GM21447 (cell line): ENCODE measurements around the gene APBA2.

Experiments used
- ATAC-seq: cut with Tn5 transposase; IDR thresholded peaks from one replicate; pipeline ENCODE4 v1.9.1; 2021; ENCODE audit not compliant: unreplicated experiment

APBA2 gene

GRCh38 chr15:28980709-28981350 lies 95.1 kb downstream of the APBA2 start:
- ATAC-seq: no peak

- no peak for ATAC-seq
These were observed 95.6 kb downstream of the APBA2 start for GRCh38 chr15:28981351-28981720.

- no peak for ATAC-seq
These were observed 96.1 kb downstream of the APBA2 start for GRCh38 chr15:28981921-28982320.

GRCh38 chr15:28982886-28983285 lies 97.1 kb downstream of the APBA2 start:
- ATAC-seq: no peak

DNA sequence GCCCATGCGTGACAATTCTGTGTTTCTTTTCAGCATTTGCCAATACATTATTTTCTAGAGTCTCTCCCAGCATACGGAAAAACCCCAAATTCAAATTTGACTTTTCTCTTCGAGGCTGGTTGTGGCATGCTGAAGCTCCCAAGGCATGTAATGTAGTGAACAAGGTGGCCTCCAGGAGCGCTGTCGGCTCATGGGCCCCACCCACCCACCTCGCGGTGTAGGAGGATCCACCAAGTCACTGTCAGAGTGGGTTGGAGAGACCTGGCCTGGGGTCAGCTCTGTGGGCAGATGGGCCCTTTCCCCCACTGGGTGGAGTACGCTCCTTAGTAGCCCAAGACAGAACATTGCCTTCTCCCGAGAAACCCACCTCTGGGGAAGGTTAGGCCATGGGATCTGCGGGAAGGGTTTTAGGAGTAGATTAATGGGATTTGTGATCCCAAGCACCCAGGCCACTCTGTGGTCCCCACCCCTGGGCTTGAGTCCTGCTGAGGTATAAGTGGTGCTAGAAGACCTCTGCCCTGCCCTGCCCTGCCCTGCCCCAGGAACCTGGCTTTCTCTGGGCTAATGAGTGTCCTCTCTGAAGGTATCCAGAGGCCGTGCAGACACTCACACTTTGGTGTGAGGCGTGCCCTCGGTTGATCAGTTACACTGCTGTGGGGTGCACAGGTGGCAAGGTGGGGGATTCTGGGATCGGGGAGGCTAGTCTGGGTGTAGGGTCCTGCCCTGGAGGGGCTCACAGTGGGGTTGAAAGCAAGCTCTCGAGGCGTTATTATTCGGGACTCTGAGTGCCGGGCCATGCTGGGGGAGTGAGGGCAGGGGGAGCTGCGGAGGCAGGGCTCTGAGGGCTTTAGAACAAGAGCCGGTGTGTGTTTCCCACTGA lies 97.9 kb downstream of the APBA2 start:
- no peak for ATAC-seq

GRCh38 chr15:28984421-28985315 lies 98.9 kb downstream of the APBA2 start:
- ATAC-seq: no peak

DNA sequence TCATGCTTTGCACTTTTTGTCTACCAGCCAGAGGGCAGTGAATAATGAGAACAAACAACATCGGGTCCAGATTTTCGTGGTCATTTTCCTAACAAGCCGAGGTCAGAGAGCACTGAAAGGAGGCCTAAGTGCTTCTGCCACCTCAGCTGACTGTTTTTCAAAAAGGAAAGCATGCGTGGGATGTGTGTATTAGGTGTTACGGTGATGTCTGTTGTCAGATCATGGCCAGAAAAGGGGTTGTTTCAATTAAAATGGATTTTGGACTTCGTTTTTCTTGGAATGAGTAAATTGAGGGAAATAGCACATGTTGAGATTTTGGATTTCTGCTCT lies 99.5 kb downstream of the APBA2 start:
- no peak for ATAC-seq

DNA sequence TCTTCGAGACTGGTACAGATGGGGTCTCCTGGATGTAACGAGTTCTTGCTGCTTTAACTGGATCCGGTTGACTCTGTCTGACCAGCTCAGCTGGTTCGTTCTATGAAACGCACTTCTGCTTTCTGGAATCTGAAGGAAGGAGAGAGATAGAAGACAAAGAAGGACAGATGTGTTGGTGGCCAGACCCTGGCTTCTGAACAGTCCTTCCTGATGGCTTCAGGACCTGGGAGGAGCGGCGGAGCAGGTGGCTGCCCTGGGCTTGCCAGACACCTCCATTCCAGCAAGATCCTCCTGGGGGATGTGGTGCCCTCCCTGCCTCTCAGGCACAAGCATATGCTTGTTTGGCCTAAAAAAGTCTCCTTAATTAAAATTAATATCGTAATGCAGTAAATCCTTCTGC lies 99.9 kb downstream of the APBA2 start:
- ATAC-seq: no peak

- ATAC-seq: no peak
These were observed 100.3 kb downstream of the APBA2 start for GRCh38 chr15:28986108-28986507.

DNA sequence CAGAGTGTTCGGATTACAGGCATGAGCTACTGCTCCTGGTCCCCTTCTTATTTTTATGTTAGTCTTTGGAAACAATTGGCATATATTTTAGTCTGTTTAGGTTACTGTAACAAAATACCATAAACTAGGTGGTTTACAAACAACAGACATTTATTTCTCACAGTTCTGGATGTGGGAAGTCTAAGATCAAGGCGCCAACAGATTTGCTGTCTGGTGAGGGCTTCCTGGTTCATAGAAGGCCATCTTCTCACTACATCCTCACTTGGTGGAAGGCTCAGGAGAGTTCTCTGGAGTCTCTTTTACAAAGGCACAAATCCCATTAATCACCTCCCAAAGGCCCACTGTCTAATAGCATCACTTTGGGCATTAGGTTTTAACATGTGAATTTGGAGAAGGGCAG lies 101.0 kb downstream of the APBA2 start:
- ATAC-seq: no peak

GRCh38 chr15:28987337-28987736 lies 101.6 kb downstream of the APBA2 start:
- ATAC-seq: no peak

DNA sequence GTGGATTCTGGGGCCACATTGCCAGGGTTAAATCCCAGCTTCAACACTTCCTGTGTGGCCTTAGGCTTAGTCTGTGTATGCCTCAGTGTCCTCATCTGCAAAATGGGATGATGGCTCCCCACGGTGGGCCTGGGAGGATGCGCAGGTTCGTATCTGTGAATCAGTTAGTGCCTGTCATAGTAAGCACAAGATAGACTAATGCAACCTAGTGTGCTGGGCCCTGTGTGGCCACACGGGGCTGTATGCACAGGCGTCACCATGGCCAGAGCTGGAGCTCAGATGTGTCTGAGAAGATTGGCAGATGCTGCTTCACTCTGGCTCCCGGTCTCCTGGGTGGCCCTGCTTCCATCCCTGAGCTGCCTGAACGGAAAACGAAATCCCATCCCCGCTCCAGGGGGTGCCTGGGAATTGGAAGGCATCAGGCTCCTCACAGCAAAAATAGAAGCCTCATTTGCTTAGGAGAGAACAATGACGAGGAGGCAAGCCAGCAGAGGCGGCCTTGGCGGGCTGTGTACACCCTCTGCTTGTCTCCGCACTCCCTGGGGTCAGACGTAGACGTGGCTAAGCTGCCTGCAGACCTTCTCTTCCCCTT lies 103.6 kb downstream of the APBA2 start:
- no peak for ATAC-seq

GRCh38 chr15:28989896-28990295 lies 104.1 kb downstream of the APBA2 start:
- no peak for ATAC-seq

DNA sequence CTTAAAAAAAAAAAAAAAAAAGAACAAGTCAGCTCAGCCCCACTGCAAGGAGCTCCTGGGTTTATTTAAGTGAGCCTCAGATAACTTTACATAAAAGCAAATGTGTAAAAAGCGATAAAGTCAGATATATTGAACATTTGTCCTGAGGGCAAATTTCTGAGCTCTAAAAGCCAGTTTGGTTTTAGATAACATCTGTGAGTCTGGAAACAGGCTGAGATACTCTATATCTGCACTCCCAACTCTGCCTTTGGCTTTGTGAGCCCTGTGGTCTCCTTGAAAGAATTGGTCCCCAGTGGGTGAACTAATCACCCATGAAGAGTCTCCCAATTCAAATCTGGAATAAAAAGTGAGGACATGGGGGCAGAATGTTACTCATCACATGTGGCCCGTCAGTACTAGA lies 104.6 kb downstream of the APBA2 start:
- no peak for ATAC-seq

GRCh38 chr15:28991236-28992171 lies 105.7 kb downstream of the APBA2 start:
- ATAC-seq: no peak

DNA sequence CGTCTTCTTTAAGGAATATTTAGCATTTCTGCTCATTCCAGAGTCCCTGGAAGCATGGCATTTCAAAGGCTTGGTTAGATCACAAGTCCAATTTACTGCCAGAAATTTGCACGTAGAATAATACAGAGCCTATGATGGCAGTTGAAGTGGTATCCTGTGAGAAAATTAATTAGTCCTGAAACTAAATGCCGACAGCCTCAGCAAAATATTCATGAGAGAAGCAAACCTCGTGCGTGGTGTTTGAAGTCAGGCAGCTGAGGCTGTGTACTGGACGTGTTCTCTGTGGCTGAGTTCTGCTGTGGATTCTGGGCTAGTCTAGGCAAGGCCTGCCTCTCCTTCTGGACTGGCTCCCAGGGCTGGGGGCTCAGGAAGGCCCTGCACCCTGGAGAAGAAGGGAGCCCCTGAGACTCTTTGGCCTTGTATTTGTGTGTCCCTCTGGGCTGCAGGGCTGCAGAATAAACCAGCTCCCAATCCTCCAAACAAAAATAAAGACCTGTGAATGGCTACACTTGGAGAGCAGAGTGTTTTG lies 106.6 kb downstream of the APBA2 start:
- ATAC-seq: no peak

DNA sequence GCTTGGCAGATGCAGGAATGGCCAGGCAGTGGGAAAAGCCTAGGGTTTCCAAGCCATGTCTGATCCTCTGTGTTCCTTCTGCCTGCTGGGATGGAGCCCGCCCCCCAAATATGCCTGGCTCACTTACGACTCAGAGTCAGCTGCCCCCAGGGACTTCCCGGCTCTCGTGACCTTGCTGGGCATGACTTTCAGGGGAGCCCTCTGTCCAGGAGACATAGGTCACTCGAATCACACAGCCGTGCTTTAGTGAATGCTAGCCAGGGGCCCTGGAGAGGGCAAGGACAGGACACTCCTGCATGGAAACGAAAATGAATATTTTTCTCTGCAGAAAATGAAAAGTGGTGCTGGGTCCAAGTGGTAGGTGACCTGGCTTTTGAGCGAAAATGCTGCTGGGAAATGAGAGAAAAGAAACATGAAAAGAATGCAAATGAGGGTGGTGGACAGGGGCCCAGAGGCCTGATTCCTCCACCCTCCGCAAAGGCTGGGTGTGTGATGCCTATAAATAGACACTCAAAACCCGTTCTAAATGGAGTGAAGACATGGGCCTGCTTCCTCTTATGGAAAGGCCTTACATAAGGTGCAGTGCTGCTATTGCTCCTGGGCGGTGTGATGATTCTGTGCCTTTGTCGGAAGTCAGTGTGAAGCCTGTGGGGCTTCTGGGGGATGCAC lies 107.4 kb downstream of the APBA2 start:
- ATAC-seq: no peak

GRCh38 chr15:28993720-28994053 lies 107.9 kb downstream of the APBA2 start:
- no peak for ATAC-seq

DNA sequence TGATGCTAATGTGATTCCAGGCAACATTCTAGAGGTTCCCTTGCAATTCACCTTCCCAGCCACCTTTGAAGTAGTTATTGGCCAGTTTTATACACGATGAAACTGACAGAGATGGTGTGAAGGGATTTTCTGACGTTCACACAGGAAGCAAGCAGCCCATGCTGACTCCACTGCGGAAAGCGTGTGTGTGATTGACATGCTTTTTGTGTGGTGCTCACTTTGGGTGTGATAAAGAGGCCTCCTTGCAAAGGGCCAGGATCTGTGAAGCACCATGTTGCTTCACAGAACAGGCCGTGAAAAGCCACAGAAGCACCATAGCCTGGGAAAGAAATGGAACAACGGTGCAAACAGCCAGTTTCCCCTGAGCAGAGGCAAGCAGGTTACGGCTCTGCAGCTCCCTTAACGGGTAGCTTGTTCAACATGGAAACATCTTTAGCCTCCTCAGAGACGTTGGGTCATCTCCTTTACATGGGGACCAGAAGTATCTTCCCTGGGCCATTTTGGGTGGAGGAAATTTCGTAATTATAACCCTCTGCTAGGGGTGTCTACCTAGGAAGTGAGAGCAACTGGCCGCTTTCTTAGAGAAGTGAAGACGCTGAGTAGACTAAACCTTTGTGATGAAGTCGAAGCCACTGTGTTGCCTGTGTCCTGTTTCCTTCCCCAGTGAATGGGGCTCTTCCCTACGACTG lies 108.5 kb downstream of the APBA2 start:
- ATAC-seq: no peak
